Kidney epithelial cell (primary cell): ENCODE results near the gene SFTA2. TPM values are rescaled to one million over a fixed set of nuclear protein-coding genes. Genes with fewer than 3 reads are reported as not detected.
"Not testable (repeated sequence)": the region's sequence is repeated elsewhere in the genome, so short reads cannot be mapped to it uniquely, and the experiment has no call there.

Source experiments
- DNase-seq: peaks from one replicate; pipeline ENCODE4 v3.0.0-alpha.2; 2010; ENCODE audit warnings: low read depth
- H3K27me3 ChIP-seq: 2 replicates; pipeline ENCODE4 v1.6.0; 2011; ENCODE audit warnings: low read length; ENCODE audit not compliant: control insufficient read depth, insufficient read depth
- H3K36me3 ChIP-seq: 2 replicates; pipeline ENCODE4 v1.5.1; 2011; ENCODE audit warnings: low read length; ENCODE audit not compliant: control insufficient read depth, insufficient read depth
- H3K4me3 ChIP-seq: 2 replicates; pipeline ENCODE4 v1.5.1; 2011; ENCODE audit warnings: low read depth, mild to moderate bottlenecking, control low read depth, low read length
- total RNA-seq: library from RNA; depleted of rRNA; stranded (reverse); fragments of >200 nt; gene quantifications from 2 replicates; pipeline ENCODE4 v1.2.3, GENCODE V29; 2015
- TF ChIP-seq, protein P1 (sequence below): IDR thresholded peaks from 2 replicates; pipeline ENCODE4 v1.5.1; 2011; ENCODE audit warnings: mild to moderate bottlenecking, moderate library complexity, low read length, control low read depth, inconsistent platforms; ENCODE audit not compliant: insufficient read depth, poor library complexity, severe bottlenecking

SFTA2 gene
- total RNA-seq, 1 donor from 2014 or later, result 1.0 TPM

DNA sequence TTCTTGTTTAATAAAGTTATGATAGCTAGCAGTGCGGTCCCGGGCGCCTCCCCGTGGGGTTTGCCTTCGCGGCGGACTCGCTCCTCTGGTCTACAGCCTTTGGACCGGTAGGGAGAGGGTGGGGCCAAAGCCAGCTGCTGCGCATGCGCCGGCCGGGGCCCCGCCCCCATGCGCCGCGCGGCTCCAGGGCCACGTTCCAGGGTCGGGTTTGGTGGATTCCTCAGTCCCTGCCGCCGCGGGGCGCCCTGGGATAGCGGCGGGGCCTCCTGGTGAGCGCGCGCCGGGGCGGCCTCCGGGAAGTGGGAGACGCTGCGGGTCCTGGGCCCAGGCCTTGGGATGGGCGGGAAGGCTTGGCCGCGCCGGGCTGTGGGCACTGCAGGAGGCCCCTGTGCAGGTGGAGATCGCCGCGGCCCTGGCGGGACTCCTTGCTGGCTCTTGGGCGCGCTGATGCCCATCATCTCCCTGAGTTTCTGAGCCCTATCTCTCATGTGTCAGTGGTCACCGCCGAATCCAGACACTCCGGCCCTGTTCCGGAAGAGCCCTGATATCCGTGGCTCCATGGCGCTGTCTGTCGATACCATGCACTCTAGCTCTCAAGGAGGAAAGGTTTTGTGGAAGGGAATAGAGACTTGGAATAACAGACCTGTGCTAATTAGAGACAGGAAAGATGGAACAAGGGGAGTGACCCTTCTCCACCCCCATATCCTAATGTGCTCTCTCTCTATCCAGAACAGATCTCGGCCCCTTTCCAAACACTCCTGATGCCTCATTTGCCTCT lies 17.7 kb downstream of the SFTA2 start, which contains the start of gene VARS2:
VARS2 (plus strand) TSS at position 163 of the 778 bp plus-strand sequence; CDS start at position 762, 599 bp downstream.
- peak; percentile 34 for DNase-seq
- TF ChIP-seq, protein P1, sequence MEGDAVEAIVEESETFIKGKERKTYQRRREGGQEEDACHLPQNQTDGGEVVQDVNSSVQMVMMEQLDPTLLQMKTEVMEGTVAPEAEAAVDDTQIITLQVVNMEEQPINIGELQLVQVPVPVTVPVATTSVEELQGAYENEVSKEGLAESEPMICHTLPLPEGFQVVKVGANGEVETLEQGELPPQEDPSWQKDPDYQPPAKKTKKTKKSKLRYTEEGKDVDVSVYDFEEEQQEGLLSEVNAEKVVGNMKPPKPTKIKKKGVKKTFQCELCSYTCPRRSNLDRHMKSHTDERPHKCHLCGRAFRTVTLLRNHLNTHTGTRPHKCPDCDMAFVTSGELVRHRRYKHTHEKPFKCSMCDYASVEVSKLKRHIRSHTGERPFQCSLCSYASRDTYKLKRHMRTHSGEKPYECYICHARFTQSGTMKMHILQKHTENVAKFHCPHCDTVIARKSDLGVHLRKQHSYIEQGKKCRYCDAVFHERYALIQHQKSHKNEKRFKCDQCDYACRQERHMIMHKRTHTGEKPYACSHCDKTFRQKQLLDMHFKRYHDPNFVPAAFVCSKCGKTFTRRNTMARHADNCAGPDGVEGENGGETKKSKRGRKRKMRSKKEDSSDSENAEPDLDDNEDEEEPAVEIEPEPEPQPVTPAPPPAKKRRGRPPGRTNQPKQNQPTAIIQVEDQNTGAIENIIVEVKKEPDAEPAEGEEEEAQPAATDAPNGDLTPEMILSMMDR, result peak; percentile 27
- Histone ChIP-seq H3K27me3 (no peaks in the 10 kb centered on the region), H3K4me3 (peak within 1 kb of the TSS; percentile 43), H3K36me3 (peaks cover 5% of the 10 kb centered on the region)

GRCh38 chr6:30913721-30914075 lies 18.3 kb downstream of the SFTA2 start:
- no peak for DNase-seq
- Histone ChIP-seq H3K27me3 (no peaks in the 10 kb centered on the region), H3K4me3 (peak overlapping the region; percentile 3), H3K36me3 (peaks cover 5% of the 10 kb centered on the region)
- TF ChIP-seq, protein P1, result no peak

DNA sequence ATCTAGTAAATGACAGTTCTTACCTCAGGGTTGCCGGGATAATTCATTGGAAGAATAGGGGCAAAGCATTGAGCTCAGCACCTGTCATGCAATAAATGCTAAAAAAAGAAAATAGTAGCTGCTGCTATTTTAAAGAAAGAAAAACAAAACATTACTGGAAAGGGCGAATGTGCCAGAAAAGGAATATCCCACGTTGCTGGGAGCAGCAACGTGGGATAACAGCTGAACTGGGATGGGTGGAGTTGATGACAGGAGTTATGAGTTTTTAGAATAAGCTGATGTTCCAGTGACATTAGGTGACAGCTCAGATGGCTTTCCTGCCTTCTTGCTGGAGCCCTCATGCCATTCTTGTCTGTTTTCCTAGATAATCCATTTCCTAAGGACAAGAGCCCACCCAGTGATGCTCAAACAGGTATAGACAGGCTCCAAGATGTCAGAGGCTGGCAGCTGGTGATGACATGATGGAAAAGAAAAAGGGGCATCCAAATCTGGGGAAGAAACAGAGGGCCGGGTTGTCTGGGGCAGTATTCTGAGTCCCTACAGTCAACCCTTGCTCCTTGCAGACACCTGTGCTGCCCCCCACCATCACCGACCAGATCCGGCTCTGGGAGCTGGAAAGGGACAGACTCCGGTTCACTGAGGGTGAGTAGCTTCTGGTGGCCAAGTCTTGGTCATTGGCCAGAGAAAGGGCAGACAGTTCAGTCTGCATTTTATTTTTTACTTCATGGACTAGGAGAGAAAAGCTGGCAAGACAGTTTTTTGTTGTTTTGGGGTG lies 19.0 kb downstream of the SFTA2 start:
- peaks cover 5% of the 10 kb centered on the region for H3K36me3 ChIP-seq
- no peaks in the 10 kb centered on the region for H3K27me3 ChIP-seq
- no peak overlapping the region for H3K4me3 ChIP-seq
- no peak for DNase-seq
- TF ChIP-seq, protein P1, result no peak

GRCh38 chr6:30910473-30910872 lies 21.5 kb downstream of the SFTA2 start:
- DNase-seq, H3K27me3 ChIP-seq, H3K4me3 ChIP-seq, H3K36me3 ChIP-seq: not testable (repeated sequence)

GRCh38 chr6:30908700-30909099 lies 23.3 kb downstream of the SFTA2 start:
- no peaks in the 10 kb centered on the region for H3K27me3 ChIP-seq
- peaks cover 5% of the 10 kb centered on the region for H3K36me3 ChIP-seq
- peak overlapping the region; percentile 79 for H3K4me3 ChIP-seq
- TF ChIP-seq, protein P1, result no peak
- no peak for DNase-seq
